Mesothelial cell of epicardium (in vitro differentiated cells): ENCODE measurements around the gene LDAH. TPM values are rescaled to one million over a fixed set of nuclear protein-coding genes. Genes with fewer than 3 reads are reported as not detected.

Experiments used
- DNase-seq, 2 experiments: peaks; one replicate each; pipeline ENCODE4 v3.0.0; 2021; ENCODE audit warnings: low spot score in 2 of 2; ENCODE audit not compliant: unreplicated experiment in 2 of 2
- H3K27ac Mint-ChIP-seq: 2 replicates; pipeline ENCODE4 v1.8.0; 2021; ENCODE audit warnings: mixed read lengths
- H3K27me3 Mint-ChIP-seq: 2 replicates; pipeline ENCODE4 v1.8.0; 2021; ENCODE audit warnings: low read depth, mixed read lengths
- H3K36me3 Mint-ChIP-seq: 2 replicates; pipeline ENCODE4 v1.8.0; 2021; ENCODE audit warnings: mixed read lengths
- H3K4me1 Mint-ChIP-seq: 2 replicates; pipeline ENCODE4 v1.8.0; 2021; ENCODE audit warnings: mixed read lengths
- H3K4me3 Mint-ChIP-seq: 2 replicates; pipeline ENCODE4 v1.8.0; 2021; ENCODE audit warnings: mild to moderate bottlenecking, moderate library complexity, mixed read lengths
- H3K9me3 Mint-ChIP-seq: 2 replicates; pipeline ENCODE4 v1.8.0; 2021; ENCODE audit warnings: mixed read lengths
- total RNA-seq: library from RNA; stranded (reverse); gene quantifications from 3 replicates; pipeline ENCODE4 v1.2.1, GENCODE V29; 2021
- TF ChIP-seq, protein P1 (sequence below): fragments of 200-600 bp; sonication (generic); IDR thresholded peaks from one replicate; pipeline ENCODE4 v1.5.0; 2021; ENCODE audit warnings: antibody characterized with exemption; ENCODE audit not compliant: unreplicated experiment

Gene LDAH
- total RNA-seq, 1 donor from 2014 or later = 28.9 TPM

GRCh38 chr2:20657522-20658235, 165.2 kb downstream of the LDAH start:
- Mint-ChIP-seq H3K4me3 (no peak overlapping the region), H3K4me1 (no peaks in the 10 kb centered on the region), H3K27me3 (peaks cover 72% of the 10 kb centered on the region), H3K36me3 (no peaks in the 10 kb centered on the region), H3K27ac (no peak overlapping the region), H3K9me3 (no peaks in the 10 kb centered on the region)
- DNase-seq = no peak
- TF ChIP-seq, protein P1, sequence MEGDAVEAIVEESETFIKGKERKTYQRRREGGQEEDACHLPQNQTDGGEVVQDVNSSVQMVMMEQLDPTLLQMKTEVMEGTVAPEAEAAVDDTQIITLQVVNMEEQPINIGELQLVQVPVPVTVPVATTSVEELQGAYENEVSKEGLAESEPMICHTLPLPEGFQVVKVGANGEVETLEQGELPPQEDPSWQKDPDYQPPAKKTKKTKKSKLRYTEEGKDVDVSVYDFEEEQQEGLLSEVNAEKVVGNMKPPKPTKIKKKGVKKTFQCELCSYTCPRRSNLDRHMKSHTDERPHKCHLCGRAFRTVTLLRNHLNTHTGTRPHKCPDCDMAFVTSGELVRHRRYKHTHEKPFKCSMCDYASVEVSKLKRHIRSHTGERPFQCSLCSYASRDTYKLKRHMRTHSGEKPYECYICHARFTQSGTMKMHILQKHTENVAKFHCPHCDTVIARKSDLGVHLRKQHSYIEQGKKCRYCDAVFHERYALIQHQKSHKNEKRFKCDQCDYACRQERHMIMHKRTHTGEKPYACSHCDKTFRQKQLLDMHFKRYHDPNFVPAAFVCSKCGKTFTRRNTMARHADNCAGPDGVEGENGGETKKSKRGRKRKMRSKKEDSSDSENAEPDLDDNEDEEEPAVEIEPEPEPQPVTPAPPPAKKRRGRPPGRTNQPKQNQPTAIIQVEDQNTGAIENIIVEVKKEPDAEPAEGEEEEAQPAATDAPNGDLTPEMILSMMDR = no peak

DNA sequence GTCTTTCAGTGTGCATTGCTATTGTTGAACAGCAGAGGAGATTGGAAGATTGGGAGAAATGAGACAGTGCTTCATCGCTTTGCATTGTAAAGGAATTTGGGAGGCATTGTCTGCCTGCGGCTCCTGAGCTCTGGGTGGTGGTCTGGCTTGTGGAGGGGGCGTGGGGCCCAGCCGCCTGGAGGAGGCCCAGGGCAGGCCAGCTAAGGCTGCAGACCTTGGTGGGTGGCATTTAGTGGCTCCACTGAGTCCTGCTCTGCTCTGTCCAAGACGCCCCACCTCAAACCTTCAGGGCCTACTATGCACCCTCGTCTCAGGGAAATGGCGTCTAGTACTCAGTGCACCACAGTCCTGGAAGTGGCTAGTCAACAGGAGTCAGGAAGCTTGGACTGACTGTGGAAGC, 166.3 kb downstream of the LDAH start:
- TF ChIP-seq, protein P1 = no peak
- Mint-ChIP-seq H3K4me3 (no peak overlapping the region), H3K27me3 (peaks cover 61% of the 10 kb centered on the region), H3K9me3 (no peaks in the 10 kb centered on the region), H3K27ac (no peak overlapping the region), H3K4me1 (peaks cover 1% of the 10 kb centered on the region), H3K36me3 (no peaks in the 10 kb centered on the region)
- no peak for DNase-seq

DNA sequence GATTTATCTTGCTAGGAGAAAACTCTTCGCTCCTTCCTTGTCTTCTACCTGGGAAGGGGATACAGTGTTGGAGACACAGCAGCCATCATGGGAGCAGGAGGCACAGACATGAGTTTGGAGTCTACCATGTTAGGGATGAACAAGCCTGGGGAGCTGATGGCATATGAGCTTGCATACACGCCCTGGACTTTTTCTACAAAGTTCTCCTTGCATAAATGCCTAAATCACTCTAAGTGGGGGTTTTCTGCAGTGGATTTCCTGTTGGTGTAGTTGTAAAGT, 168.4 kb downstream of the LDAH start:
- Mint-ChIP-seq H3K9me3 (no peaks in the 10 kb centered on the region), H3K36me3 (no peaks in the 10 kb centered on the region), H3K4me3 (no peak overlapping the region), H3K27ac (no peak overlapping the region), H3K4me1 (peaks cover 11% of the 10 kb centered on the region), H3K27me3 (peaks cover 40% of the 10 kb centered on the region)
- DNase-seq = no peak
- TF ChIP-seq, protein P1 = no peak

GRCh38 chr2:20653695-20654534, 169.0 kb downstream of the LDAH start:
- Mint-ChIP-seq H3K36me3 (no peaks in the 10 kb centered on the region), H3K9me3 (no peaks in the 10 kb centered on the region), H3K4me3 (no peak overlapping the region), H3K27ac (no peak overlapping the region), H3K4me1 (peaks cover 11% of the 10 kb centered on the region), H3K27me3 (peaks cover 35% of the 10 kb centered on the region)
- DNase-seq = no peak
- TF ChIP-seq, protein P1 = no peak

DNA sequence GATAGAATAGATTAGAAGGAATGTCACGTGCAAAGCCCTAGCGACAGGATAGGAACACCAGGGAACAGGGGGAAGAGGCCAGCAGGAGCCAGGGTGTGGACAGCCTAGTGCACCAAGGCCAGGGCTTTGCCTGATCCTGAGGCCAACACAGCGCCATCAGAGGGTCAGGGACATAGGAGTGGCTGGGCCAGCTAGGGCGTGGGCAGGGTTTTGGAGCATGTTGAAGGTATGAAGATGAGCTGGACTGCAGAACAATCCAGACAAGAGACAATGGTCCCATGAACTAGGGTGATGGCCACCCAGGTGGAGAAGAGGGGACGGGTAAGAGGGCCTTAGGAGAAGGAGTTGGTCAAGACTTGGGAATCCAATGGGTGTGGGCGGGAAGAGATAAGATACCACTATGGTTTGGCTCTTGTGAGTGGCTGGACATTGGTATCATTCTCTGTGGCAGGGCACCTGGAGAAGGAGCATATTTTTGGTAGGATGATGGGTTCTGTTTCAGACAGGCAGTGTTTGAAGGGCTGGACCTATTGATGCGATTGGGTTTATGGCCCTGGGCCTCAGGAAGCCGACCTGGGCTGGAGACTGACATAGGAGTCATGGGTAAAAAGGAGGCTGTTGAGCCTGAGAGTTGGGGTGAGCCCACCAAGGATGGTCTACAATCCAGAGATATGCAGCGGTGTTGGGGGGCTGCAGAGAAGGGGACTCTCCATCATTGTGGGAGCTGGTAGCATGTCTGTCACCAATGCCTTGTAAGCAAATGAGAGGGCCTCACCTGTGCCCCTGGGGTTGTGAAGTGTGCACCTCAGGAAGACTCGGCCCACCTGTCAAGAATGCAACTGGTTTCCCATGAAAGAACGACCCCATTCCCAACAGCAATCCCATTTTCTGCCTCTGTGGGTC, 170.0 kb downstream of the LDAH start:
- no peaks in the 10 kb centered on the region for H3K9me3 Mint-ChIP-seq
- H3K27ac Mint-ChIP-seq = no peak overlapping the region
- no peak overlapping the region for H3K4me3 Mint-ChIP-seq
- peaks cover 27% of the 10 kb centered on the region for H3K27me3 Mint-ChIP-seq
- H3K4me1 Mint-ChIP-seq = peaks cover 11% of the 10 kb centered on the region
- DNase-seq = no peak
- TF ChIP-seq, protein P1 = no peak
- no peaks in the 10 kb centered on the region for H3K36me3 Mint-ChIP-seq
